Suprapubic skin (tissue), 4 donors: ENCODE measurements around the gene STK40.

Source experiments
- CTCF ChIP-seq, 2 donors: fragments of 200-600 bp in 1 of 2; fragments of 450-650 bp in 1 of 2; sonication (generic) in 1 of 2; IDR thresholded peaks; one replicate each; pipeline ENCODE4 v1.5.1; 2016 to 2019; ENCODE audit warnings: antibody characterized with exemption in 2 of 2, mild to moderate bottlenecking in 1 of 2, moderate library complexity in 1 of 2
- POLR2A ChIP-seq, 2 donors: fragments of 450-650 bp; IDR thresholded peaks; one replicate each; pipeline ENCODE4 v1.6.1; 2017; ENCODE audit warnings: antibody characterized with exemption in 2 of 2, mild to moderate bottlenecking in 2 of 2, moderate library complexity in 2 of 2
- POLR2AphosphoS5 ChIP-seq, 3 donors: sonication (generic); formaldehyde crosslinking; IDR thresholded peaks; one replicate each; pipeline ENCODE4 v1.6.1; 2017; ENCODE audit warnings: antibody characterized with exemption in 3 of 3

GRCh38 chr1:36387141-36387949 is 1.6 kb upstream of the STK40 start:
- TF ChIP-seq CTCF (IDR thresholded peaks at IDR 0.05), result no peak
- TF ChIP-seq POLR2A (IDR thresholded peaks at IDR 0.05), result no peak
- TF ChIP-seq POLR2AphosphoS5 (IDR thresholded peaks at IDR 0.05), result no peak
